GM21526 (cell line): Measurements from ENCODE around the gene SLC9A3.

Source experiments
- ATAC-seq: cut with Tn5 transposase; IDR thresholded peaks from one replicate; pipeline ENCODE4 v1.9.1; 2021; ENCODE audit warnings: moderate library complexity; ENCODE audit not compliant: unreplicated experiment, low FRiP score

Gene SLC9A3

GRCh38 chr5:555058-555623 is 30.9 kb upstream of the SLC9A3 start:
- ATAC-seq = no peak

- no peak for ATAC-seq
These were observed 30.2 kb upstream of the SLC9A3 start for GRCh38 chr5:554284-554988.

- no peak for ATAC-seq
These were observed 29.6 kb upstream of the SLC9A3 start for GRCh38 chr5:553874-554273.

GRCh38 chr5:551406-551805 is 27.2 kb upstream of the SLC9A3 start:
- no peak for ATAC-seq

GRCh38 chr5:549229-549628 is 25.0 kb upstream of the SLC9A3 start:
- no peak for ATAC-seq

- ATAC-seq = no peak
These were observed 24.0 kb upstream of the SLC9A3 start for GRCh38 chr5:548256-548655.

- no peak for ATAC-seq
These were observed 23.1 kb upstream of the SLC9A3 start for GRCh38 chr5:547086-547924.

GRCh38 chr5:546376-546908 is 22.2 kb upstream of the SLC9A3 start:
- no peak for ATAC-seq

- ATAC-seq = no peak
These were observed 21.6 kb upstream of the SLC9A3 start for GRCh38 chr5:545641-546375.

GRCh38 chr5:544675-545355 is 20.6 kb upstream of the SLC9A3 start:
- ATAC-seq = no peak

- peak; percentile 92 for ATAC-seq
These were observed 19.8 kb upstream of the SLC9A3 start for GRCh38 chr5:543755-544674.

- peak; percentile 4 for ATAC-seq
These were observed 19.1 kb upstream of the SLC9A3 start for GRCh38 chr5:543351-543750.

- no peak for ATAC-seq
These were observed 18.4 kb upstream of the SLC9A3 start for GRCh38 chr5:542319-543311.

- no peak for ATAC-seq
These were observed 17.5 kb upstream of the SLC9A3 start for GRCh38 chr5:541539-542318.

- ATAC-seq = no peak
These were observed 16.8 kb upstream of the SLC9A3 start for GRCh38 chr5:540906-541538.

GRCh38 chr5:540071-540905 is 16.0 kb upstream of the SLC9A3 start:
- no peak for ATAC-seq
